GM12874 (cell line): Measurements from ENCODE around the gene ANKRD49.

Source experiments
- TF ChIP-seq, protein P1 (sequence below): IDR thresholded peaks from 2 replicates; pipeline ENCODE4 v1.5.1; 2011; ENCODE audit warnings: low read depth, mild to moderate bottlenecking, control low read depth, low read length, moderate library complexity; ENCODE audit not compliant: insufficient read depth

ANKRD49 gene

DNA sequence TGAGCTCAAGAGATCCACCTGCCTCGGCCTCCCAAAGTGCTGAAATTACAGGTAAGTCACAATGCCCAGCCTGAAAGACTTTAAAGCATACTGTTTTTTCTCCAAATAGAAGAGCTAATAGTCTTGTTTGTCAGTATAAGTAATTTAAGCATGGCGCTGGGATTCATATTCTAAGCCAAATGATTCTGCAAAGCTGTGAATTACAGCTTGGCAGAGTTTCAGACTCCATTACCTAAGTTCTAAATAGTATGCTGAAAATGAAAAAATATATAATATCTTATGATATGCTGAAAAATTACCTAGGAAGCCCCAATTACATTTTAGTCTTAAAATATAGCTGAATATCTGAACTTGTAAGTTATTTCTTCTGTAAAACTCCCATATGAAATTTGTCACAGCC lies 39.5 kb upstream of the ANKRD49 start:
- TF ChIP-seq, protein P1, sequence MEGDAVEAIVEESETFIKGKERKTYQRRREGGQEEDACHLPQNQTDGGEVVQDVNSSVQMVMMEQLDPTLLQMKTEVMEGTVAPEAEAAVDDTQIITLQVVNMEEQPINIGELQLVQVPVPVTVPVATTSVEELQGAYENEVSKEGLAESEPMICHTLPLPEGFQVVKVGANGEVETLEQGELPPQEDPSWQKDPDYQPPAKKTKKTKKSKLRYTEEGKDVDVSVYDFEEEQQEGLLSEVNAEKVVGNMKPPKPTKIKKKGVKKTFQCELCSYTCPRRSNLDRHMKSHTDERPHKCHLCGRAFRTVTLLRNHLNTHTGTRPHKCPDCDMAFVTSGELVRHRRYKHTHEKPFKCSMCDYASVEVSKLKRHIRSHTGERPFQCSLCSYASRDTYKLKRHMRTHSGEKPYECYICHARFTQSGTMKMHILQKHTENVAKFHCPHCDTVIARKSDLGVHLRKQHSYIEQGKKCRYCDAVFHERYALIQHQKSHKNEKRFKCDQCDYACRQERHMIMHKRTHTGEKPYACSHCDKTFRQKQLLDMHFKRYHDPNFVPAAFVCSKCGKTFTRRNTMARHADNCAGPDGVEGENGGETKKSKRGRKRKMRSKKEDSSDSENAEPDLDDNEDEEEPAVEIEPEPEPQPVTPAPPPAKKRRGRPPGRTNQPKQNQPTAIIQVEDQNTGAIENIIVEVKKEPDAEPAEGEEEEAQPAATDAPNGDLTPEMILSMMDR = no peak

DNA sequence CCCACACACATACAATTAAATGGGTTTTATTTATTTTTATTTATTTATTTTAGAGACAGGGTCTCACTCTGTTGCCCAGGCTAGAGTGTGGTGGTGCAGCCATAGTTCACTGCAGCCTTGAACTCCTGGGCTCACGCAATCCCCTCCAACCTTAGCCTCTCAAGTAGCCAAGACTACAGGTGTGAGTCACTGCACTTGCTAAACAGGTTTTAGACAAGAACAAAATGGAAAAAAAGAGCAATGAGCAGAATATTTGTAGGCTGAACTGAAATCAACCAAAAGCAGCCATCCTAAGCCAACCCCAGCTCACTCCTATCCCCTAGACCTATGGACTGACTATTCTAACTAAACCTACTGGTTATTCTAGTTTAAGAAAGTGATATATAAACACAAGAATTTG lies 37.9 kb upstream of the ANKRD49 start:
- TF ChIP-seq, protein P1 = no peak

DNA sequence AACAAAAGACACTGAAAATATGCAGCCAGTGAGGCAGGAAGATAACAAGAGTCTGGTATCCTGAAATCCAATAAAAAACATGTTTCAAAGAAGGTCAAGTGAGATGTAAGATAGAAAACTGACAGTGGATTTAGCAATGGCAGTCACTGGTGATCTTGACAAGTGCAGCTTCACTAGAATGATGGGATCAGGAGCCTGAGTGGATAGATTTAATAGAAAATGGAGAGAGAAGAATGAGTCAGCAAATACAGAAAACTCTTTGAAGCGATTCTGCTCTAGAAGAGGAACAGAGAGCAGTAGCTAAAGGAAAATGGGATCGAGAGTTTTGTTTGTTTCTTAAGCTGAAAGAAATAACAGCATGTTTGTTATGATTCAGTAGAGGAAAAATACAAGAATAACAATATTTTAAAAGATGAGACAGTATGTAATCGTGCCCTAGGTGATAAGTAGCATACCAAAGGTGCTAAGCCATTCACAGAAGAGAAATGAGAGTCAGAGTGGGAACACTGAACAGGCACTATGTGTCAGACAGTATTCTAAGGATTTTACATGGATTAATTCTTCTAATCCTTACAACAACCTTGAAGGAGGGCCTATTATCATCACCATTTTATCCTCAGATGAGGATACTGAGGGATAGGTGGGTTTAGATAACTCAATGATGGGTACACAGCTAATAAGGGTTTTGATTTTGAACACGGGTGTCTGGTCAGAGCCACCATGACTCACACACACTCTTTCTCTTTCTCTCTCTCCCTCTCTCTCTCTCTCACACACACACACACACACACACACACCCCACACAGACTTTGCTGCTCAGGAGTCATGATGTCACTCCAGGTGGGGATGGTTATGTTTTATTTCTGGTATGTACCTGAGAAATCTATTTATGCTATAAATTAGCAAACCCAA lies 36.4 kb upstream of the ANKRD49 start:
- TF ChIP-seq, protein P1 = no peak

DNA sequence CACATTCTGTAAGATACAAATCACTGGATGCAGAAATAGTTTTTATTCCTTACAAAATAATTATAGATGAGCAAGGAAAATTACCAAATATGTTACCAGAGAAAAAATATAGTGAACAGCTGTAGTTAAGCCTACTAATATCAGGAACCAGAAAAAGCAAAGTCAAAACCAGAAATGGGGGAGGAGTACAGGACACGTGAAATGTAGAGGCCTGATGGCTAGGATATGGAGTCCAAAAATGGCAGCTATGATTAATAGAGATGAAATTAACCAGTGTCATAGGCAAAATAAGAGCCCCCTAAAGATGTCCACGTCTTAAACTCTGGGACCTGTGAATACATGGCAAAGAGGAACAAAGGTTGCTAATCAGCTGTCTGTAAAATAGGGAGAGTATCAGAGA lies 34.2 kb upstream of the ANKRD49 start:
- TF ChIP-seq, protein P1 = no peak

DNA sequence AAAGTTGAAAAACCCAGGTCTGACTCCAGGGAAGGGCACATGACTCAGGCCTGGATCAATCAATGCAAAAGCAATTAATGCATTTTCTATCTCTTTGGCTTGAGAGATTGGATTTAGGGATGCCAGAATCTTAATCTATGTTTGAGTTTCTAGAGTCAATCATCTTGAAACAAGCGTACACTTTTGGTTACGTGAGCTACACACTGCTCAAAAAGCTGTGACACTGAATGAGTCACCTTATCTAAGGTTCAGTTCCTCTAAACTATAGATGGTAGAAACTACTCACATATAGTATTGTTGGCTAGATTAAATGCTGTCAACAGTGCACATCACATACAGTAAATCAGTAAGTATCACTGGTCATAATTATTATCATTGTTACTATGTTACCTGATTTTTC lies 24.4 kb upstream of the ANKRD49 start:
- TF ChIP-seq, protein P1 = no peak

DNA sequence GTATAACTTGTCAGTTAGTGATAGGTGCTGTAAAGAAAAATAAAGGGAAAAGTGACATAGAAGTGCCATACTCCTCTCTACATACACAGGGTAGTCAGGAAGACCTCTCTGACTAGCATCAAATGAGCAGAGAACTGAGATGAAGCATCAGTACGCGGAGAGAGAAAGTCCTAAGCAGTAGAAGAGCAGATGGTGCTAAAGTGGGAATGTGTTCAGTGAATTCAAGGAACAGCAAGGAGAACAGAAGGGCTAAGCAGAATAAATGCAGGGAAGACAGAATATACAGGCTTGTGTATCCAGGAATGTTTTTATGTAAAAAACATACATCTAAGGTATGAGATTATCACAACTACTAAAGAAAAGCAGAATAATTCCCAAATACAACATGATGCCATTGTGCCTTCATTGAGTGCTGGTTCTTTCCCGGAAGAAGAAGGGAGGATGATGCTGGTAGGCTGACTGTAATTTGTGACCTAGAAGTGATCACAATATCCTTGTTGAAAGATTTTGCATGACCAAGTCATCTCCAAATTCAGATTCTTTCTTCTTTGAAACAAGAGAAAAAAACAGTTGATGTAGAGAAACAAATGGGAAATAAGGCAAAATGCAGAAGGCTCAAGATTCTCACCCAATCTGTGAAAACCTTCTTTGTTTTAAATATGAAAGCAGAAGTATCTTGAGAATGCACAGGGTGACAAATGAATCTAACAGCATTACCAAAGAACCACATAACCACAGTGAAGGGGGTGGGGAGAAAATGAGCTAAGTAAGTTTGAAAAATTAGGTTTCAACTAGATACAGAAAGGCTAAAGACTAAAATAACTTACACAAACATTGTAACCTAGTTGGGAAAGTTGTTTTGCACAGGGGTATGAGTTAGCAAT lies 20.6 kb upstream of the ANKRD49 start:
- TF ChIP-seq, protein P1 = no peak

DNA sequence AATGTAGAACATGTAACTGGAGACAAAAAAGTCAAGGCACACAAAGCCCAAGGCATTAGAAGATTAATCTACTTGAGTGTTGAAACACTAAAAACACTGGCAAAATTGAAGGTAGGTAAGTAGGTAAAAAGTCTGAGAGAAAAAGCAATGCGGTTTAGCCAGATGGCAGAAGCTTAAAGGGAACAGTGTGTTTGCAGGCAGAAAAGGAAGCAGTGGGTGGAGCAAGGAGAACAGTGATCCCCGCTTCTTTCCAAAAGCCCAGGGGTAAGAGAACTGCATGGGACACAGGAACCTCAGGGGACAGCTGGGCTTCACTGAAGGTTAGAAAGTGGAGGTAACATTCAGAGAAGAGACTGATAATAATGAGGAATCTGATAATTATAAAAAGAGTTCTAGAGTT lies 16.2 kb upstream of the ANKRD49 start:
- TF ChIP-seq, protein P1 = no peak
